PFSK-1 (cell line): ENCODE results near the gene MCTS1.

Experiments
- POLR2AphosphoS5 ChIP-seq: IDR thresholded peaks from 2 replicates; pipeline ENCODE4 v1.6.1; 2012; ENCODE audit warnings: low read depth, mild to moderate bottlenecking, control low read depth, low read length, moderate library complexity
- REST ChIP-seq, 2 experiments: IDR thresholded peaks; 2 replicates each; pipeline versions ENCODE4 v1.6.1 to v1.8.0; 2011 to 2012; ENCODE audit warnings: low read depth in 2 of 2, low read length in 2 of 2, control low read depth in 1 of 2, inconsistent platforms in 1 of 2, mild to moderate bottlenecking in 1 of 2, moderate library complexity in 1 of 2; ENCODE audit not compliant: insufficient read depth in 1 of 2

- TF ChIP-seq POLR2AphosphoS5 (no peak), REST (IDR thresholded peaks at IDR 0.05; ENCODE audit: insufficient read depth in 1 of 2, low read depth in 2 of 2, low read length in 2 of 2) (no peak)
These were observed 35.3 kb upstream of the MCTS1 start for GRCh38 chrX:120568609-120569008.
